DND-41 (cell line): ENCODE results near the gene APBB2.

ENCODE experiments used
- ATAC-seq: fragments of 200-7000 bp; cut with Tn5 transposase; 3 replicates; pipeline ENCODE4 v1.9.1; 2021; ENCODE audit warnings: low read depth; ENCODE audit not compliant: insufficient read depth
- DNase-seq: peaks from one replicate; pipeline ENCODE4 v3.0.0-alpha.2; 2020
- H2AFZ ChIP-seq: 2 replicates; pipeline ENCODE4 v1.6.0; 2012; ENCODE audit warnings: low read depth, low read length
- H3K27ac ChIP-seq: 2 replicates; pipeline ENCODE4 v1.5.1; 2012; ENCODE audit warnings: low read length, inconsistent platforms
- H3K27me3 ChIP-seq: fragments of 200-600 bp; sonication (generic); 2 replicates; pipeline ENCODE4 v1.6.0; 2012; ENCODE audit warnings: low read length, mild to moderate bottlenecking, inconsistent platforms; ENCODE audit not compliant: insufficient read depth, poor library complexity
- H3K36me3 ChIP-seq: 2 replicates; pipeline ENCODE4 v1.5.1; 2012; ENCODE audit warnings: low read length, inconsistent platforms; ENCODE audit not compliant: insufficient read depth
- H3K4me1 ChIP-seq: 2 replicates; pipeline ENCODE4 v1.5.1; 2012; ENCODE audit warnings: mild to moderate bottlenecking, low read length; ENCODE audit not compliant: insufficient read depth
- H3K4me2 ChIP-seq: 2 replicates; pipeline ENCODE4 v1.6.0; 2012; ENCODE audit warnings: mild to moderate bottlenecking, moderate library complexity, low read length, inconsistent platforms; ENCODE audit not compliant: insufficient read depth
- H3K4me3 ChIP-seq, 2 experiments: fragments of 200-600 bp in 1 of 2; shearing (Covaris generic) in 1 of 2; 2 replicates each; pipeline ENCODE4 v1.5.1; 2012 to 2016; ENCODE audit warnings: inconsistent platforms in 2 of 2, low read length in 2 of 2, mild to moderate bottlenecking in 2 of 2, low read depth in 1 of 2, moderate library complexity in 1 of 2
- H3K79me2 ChIP-seq: 2 replicates; pipeline ENCODE4 v1.6.0; 2012; ENCODE audit warnings: low read length, inconsistent platforms; ENCODE audit not compliant: insufficient read depth
- H3K9ac ChIP-seq: 2 replicates; pipeline ENCODE4 v1.6.0; 2012; ENCODE audit warnings: low read depth, mild to moderate bottlenecking, inconsistent platforms, low read length, moderate library complexity
- H3K9me3 ChIP-seq: 2 replicates; pipeline ENCODE4 v1.5.1; 2012; ENCODE audit warnings: low read length, moderate library complexity, mild to moderate bottlenecking, inconsistent platforms; ENCODE audit not compliant: insufficient read depth, severe bottlenecking
- H4K20me1 ChIP-seq: 2 replicates; pipeline ENCODE4 v1.6.0; 2012; ENCODE audit warnings: low read length; ENCODE audit not compliant: insufficient read depth
- CTCF ChIP-seq: IDR thresholded peaks from 2 replicates; pipeline ENCODE4 v1.5.1; 2012; ENCODE audit warnings: borderline replicate concordance, low read length, moderate library complexity, mild to moderate bottlenecking; ENCODE audit not compliant: poor library complexity, severe bottlenecking; ENCODE audit errors: extremely low read depth
- EZH2 ChIP-seq: IDR thresholded peaks from 3 replicates; pipeline ENCODE4 v1.6.1; 2012; ENCODE audit warnings: borderline replicate concordance, low read depth, mild to moderate bottlenecking, moderate library complexity, low read length, inconsistent platforms; ENCODE audit not compliant: severe bottlenecking

The APBB2 gene

GRCh38 chr4:41197495-41197894 lies 16.8 kb downstream of the APBB2 start:
- Histone ChIP-seq H3K4me3 (no peak overlapping the region), H3K36me3 (no peaks in the 10 kb centered on the region), H4K20me1 (no peaks in the 10 kb centered on the region), H3K79me2 (no peaks in the 10 kb centered on the region), H3K9me3 (no peaks in the 10 kb centered on the region), H3K9ac (no peak overlapping the region), H3K4me2 (no peak overlapping the region), H3K4me1 (no peaks in the 10 kb centered on the region), H3K27me3 (peaks cover 18% of the 10 kb centered on the region), H3K27ac (no peak overlapping the region), H2AFZ (no peak overlapping the region)
- ATAC-seq (no peak), DNase-seq (no peak)
- TF ChIP-seq CTCF (no peak), EZH2 (no peak)

GRCh38 chr4:41196633-41197332 lies 17.6 kb downstream of the APBB2 start:
- Histone ChIP-seq H3K9ac (no peak overlapping the region), H3K4me2 (no peak overlapping the region), H3K79me2 (no peaks in the 10 kb centered on the region), H3K4me3 (no peak overlapping the region), H3K4me1 (no peaks in the 10 kb centered on the region), H3K27ac (no peak overlapping the region), H4K20me1 (no peaks in the 10 kb centered on the region), H3K9me3 (no peaks in the 10 kb centered on the region), H3K36me3 (no peaks in the 10 kb centered on the region), H2AFZ (no peak overlapping the region), H3K27me3 (peaks cover 15% of the 10 kb centered on the region)
- no peak for ATAC-seq
- DNase-seq, result no peak
- TF ChIP-seq EZH2 (no peak), CTCF (no peak)

GRCh38 chr4:41192136-41192535 lies 22.2 kb downstream of the APBB2 start:
- no peaks in the 10 kb centered on the region for H3K36me3 ChIP-seq
- no peaks in the 10 kb centered on the region for H3K9me3 ChIP-seq
- no peaks in the 10 kb centered on the region for H4K20me1 ChIP-seq
- H3K9ac ChIP-seq, result no peak overlapping the region
- H2AFZ ChIP-seq, result no peak overlapping the region
- no peak overlapping the region for H3K27ac ChIP-seq
- ATAC-seq (no peak), DNase-seq (no peak)
- no peaks in the 10 kb centered on the region for H3K27me3 ChIP-seq
- TF ChIP-seq CTCF (no peak), EZH2 (no peak)
- H3K4me3 ChIP-seq, result no peak overlapping the region
- H3K4me1 ChIP-seq, result no peaks in the 10 kb centered on the region
- H3K4me2 ChIP-seq, result no peak overlapping the region
- no peaks in the 10 kb centered on the region for H3K79me2 ChIP-seq
